H9 (cell line): ENCODE results near the gene B3GNT2. TPM values are rescaled to one million over a fixed set of nuclear protein-coding genes. Genes with fewer than 3 reads are reported as not detected.

Experiments
- DNase-seq: peaks from one replicate; pipeline ENCODE4 v3.0.0-alpha.2; 2017
- H2AFZ ChIP-seq: one replicate; pipeline ENCODE4 v1.6.1; 2013; ENCODE audit warnings: mild to moderate bottlenecking, low read length, control low read depth, moderate library complexity
- H2AK5ac ChIP-seq: 2 replicates; pipeline ENCODE4 v1.6.1; 2013; ENCODE audit warnings: low read length, control low read depth, mixed read lengths; ENCODE audit not compliant: insufficient read length
- H2BK120ac ChIP-seq: one replicate; pipeline ENCODE4 v1.6.1; 2013; ENCODE audit warnings: low read depth, mild to moderate bottlenecking, low read length, control low read depth, inconsistent platforms; ENCODE audit not compliant: poor library complexity, severe bottlenecking
- H2BK12ac ChIP-seq: 2 replicates; pipeline ENCODE4 v1.6.1; 2013; ENCODE audit warnings: low read length, control low read depth, mixed read lengths, low read depth; ENCODE audit not compliant: insufficient read length
- H2BK15ac ChIP-seq: 2 replicates; pipeline ENCODE4 v1.6.1; 2013; ENCODE audit warnings: low read depth, low read length, control low read depth
- H2BK20ac ChIP-seq: one replicate; pipeline ENCODE4 v1.6.1; 2013; ENCODE audit warnings: low read depth, mild to moderate bottlenecking, low read length, control low read depth, inconsistent platforms; ENCODE audit not compliant: poor library complexity, severe bottlenecking
- H2BK5ac ChIP-seq: 2 replicates; pipeline ENCODE4 v1.6.1; 2013; ENCODE audit warnings: low read length, control low read depth, mixed read lengths; ENCODE audit not compliant: insufficient read length
- H3K14ac ChIP-seq: 2 replicates; pipeline ENCODE4 v1.6.1; 2013; ENCODE audit warnings: low read length, control low read depth; ENCODE audit not compliant: insufficient read depth
- H3K18ac ChIP-seq: 2 replicates; pipeline ENCODE4 v1.6.1; 2013; ENCODE audit warnings: low read depth, mild to moderate bottlenecking, mixed read lengths, low read length, control low read depth; ENCODE audit not compliant: insufficient read length
- H3K23ac ChIP-seq: 2 replicates; pipeline ENCODE4 v1.6.1; 2013; ENCODE audit warnings: low read length, control low read depth, mixed read lengths, low read depth; ENCODE audit not compliant: insufficient read length
- H3K23me2 ChIP-seq: 2 replicates; pipeline ENCODE4 v1.6.1; 2013; ENCODE audit warnings: low read depth, mild to moderate bottlenecking, mixed read lengths, low read length, control low read depth; ENCODE audit not compliant: insufficient read length, poor library complexity, severe bottlenecking
- H3K27ac ChIP-seq: 2 replicates; pipeline ENCODE4 v1.5.1; 2013; ENCODE audit warnings: low read length, control low read depth, mixed read lengths, low read depth; ENCODE audit not compliant: insufficient read length
- H3K27me3 ChIP-seq: 2 replicates; pipeline ENCODE4 v1.6.1; 2013; ENCODE audit warnings: low read length, control low read depth, inconsistent platforms; ENCODE audit not compliant: insufficient read depth
- H3K4ac ChIP-seq: 2 replicates; pipeline ENCODE4 v1.6.1; 2013; ENCODE audit warnings: low read depth, mild to moderate bottlenecking, control low read depth, inconsistent platforms, low read length, moderate library complexity
- H3K4me1 ChIP-seq: 2 replicates; pipeline ENCODE4 v1.6.1; 2013; ENCODE audit warnings: low read length, control low read depth, inconsistent platforms; ENCODE audit not compliant: insufficient read depth
- H3K4me2 ChIP-seq: 2 replicates; pipeline ENCODE4 v1.6.1; 2013; ENCODE audit warnings: low read length, control low read depth, mixed read lengths; ENCODE audit not compliant: insufficient read length, insufficient read depth
- H3K56ac ChIP-seq: 2 replicates; pipeline ENCODE4 v1.6.1; 2013; ENCODE audit warnings: low read depth, mild to moderate bottlenecking, mixed read lengths, low read length, control low read depth; ENCODE audit not compliant: insufficient read length
- H3K79me1 ChIP-seq: 2 replicates; pipeline ENCODE4 v1.6.1; 2013; ENCODE audit warnings: low read depth, mild to moderate bottlenecking, moderate library complexity, low read length, control low read depth, inconsistent platforms; ENCODE audit not compliant: insufficient read depth, poor library complexity, severe bottlenecking
- H3K79me2 ChIP-seq: 2 replicates; pipeline ENCODE4 v1.6.1; 2013; ENCODE audit warnings: low read length, control low read depth, inconsistent platforms; ENCODE audit not compliant: insufficient read depth
- H3K9ac ChIP-seq: 2 replicates; pipeline ENCODE4 v1.6.1; 2013; ENCODE audit warnings: low read length, control low read depth, mixed read lengths; ENCODE audit not compliant: insufficient read length; ENCODE audit errors: extremely low read depth
- H3K9me3 ChIP-seq: one replicate; pipeline ENCODE4 v1.6.1; 2013; ENCODE audit warnings: low read depth, low read length, inconsistent platforms; ENCODE audit not compliant: control insufficient read depth
- H3T11ph ChIP-seq: one replicate; pipeline ENCODE4 v1.6.1; 2013; ENCODE audit warnings: mild to moderate bottlenecking, low read length, control low read depth, inconsistent platforms
- H4K20me1 ChIP-seq: one replicate; pipeline ENCODE4 v1.6.1; 2013; ENCODE audit not compliant: control insufficient read depth, insufficient read length, insufficient read depth
- H4K5ac ChIP-seq: 2 replicates; pipeline ENCODE4 v1.6.1; 2013; ENCODE audit warnings: low read depth, mild to moderate bottlenecking, mixed read lengths, low read length, control low read depth; ENCODE audit not compliant: insufficient read length
- H4K8ac ChIP-seq: replicated peaks from 2 replicates; pipeline ENCODE4 v1.6.1; 2013; ENCODE audit warnings: low read length, control low read depth, mixed read lengths, low read depth; ENCODE audit not compliant: insufficient read length
- H4K91ac ChIP-seq: 2 replicates; pipeline ENCODE4 v1.6.1; 2013; ENCODE audit warnings: low read depth, mild to moderate bottlenecking, moderate library complexity, mixed read lengths, low read length, control low read depth; ENCODE audit not compliant: insufficient read length
- H3K27ac Mint-ChIP-seq, 3 experiments: 2 replicates in 2 of 3; 3 replicates in 1 of 3; pipeline ENCODE4 v1.8.0; 2020 to 2021; ENCODE audit warnings: mixed read lengths in 3 of 3, mild to moderate bottlenecking in 1 of 3, moderate library complexity in 1 of 3
- H3K27me3 Mint-ChIP-seq: 2 replicates; pipeline ENCODE4 v1.8.0; 2021; ENCODE audit warnings: low read depth, mild to moderate bottlenecking, moderate library complexity, mixed read lengths
- H3K36me3 Mint-ChIP-seq, 3 experiments: 2 replicates in 2 of 3; 3 replicates in 1 of 3; pipeline ENCODE4 v1.8.0; 2020 to 2021; ENCODE audit warnings: low read depth in 3 of 3, mixed read lengths in 3 of 3; ENCODE audit not compliant: insufficient read depth in 1 of 3
- H3K4me1 Mint-ChIP-seq, 2 experiments: 2 replicates each; pipeline ENCODE4 v1.8.0; 2020; ENCODE audit warnings: mixed read lengths in 2 of 2
- H3K4me3 Mint-ChIP-seq, 2 experiments: 2 replicates in 1 of 2; 3 replicates in 1 of 2; pipeline ENCODE4 v1.8.0; 2020 to 2021; ENCODE audit warnings: mild to moderate bottlenecking in 2 of 2, mixed read lengths in 2 of 2, moderate library complexity in 1 of 2
- H3K9me3 Mint-ChIP-seq, 2 experiments: 2 replicates in 1 of 2; 3 replicates in 1 of 2; pipeline ENCODE4 v1.8.0; 2020; ENCODE audit warnings: mild to moderate bottlenecking in 2 of 2, mixed read lengths in 2 of 2, moderate library complexity in 1 of 2
- WGBS: extraction: QIAGEN DNeasy Blood & Tissue Kit; methylation state at CpG from one replicate; pipeline ENCODE4 v1.1.7; 2013; ENCODE audit warnings: missing lambda C conversion rate, low lambda C conversion rate, mixed read lengths; ENCODE audit not compliant: insufficient read length; ENCODE audit errors: extremely low coverage; 5-methylcytosine and 5-hydroxymethylcytosine counted together
- total RNA-seq: library from RNA; stranded (reverse); gene quantifications from 2 replicates; pipeline ENCODE4 v1.2.1, GENCODE V29; 2021
- TF ChIP-seq, protein P1 (sequence below): fragments of 200-600 bp; sonication (generic); conservative IDR thresholded peaks from 3 replicates; pipeline ENCODE4 v1.8.0; 2021; ENCODE audit warnings: antibody characterized with exemption, mild to moderate bottlenecking

B3GNT2 gene
- total RNA-seq, 1 experiment from 2014 or later = 55.3 TPM

DNA sequence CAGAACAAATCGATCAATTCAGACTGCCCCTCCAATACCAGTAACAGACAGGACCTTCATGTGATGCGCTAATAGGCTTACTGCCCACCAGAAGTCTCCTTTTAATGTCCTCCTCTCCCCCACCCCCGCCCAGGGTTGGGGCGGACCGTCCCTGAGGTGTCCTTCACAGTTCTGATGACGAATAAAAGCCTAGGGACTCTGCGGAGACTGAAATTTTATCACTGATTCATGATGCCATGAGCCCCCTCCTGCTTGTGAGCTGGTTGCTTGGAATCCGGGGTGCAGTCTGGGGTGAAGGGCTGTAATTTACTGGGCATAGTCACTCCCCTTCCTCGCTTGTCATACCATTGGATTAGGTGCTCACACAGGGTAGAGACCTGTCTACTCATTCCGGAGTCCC, 42.3 kb downstream of the B3GNT2 start:
- Histone ChIP-seq H3K27me3 (no peaks in the 10 kb centered on the region), H3K56ac (no peak overlapping the region), H3K79me1 (no peaks in the 10 kb centered on the region), H3K27ac (no peak overlapping the region), H2BK120ac (no peak overlapping the region), H3K23me2 (no peaks in the 10 kb centered on the region), H2BK20ac (no peak overlapping the region), H3K23ac (no peak overlapping the region), H3T11ph (no peak overlapping the region), H4K5ac (no peak overlapping the region), H2AFZ (no peak overlapping the region), H3K9ac (no peak overlapping the region), H4K8ac (no peak overlapping the region), H3K4me1 (no peaks in the 10 kb centered on the region), H4K91ac (no peak overlapping the region), H4K20me1 (no peaks in the 10 kb centered on the region), H3K4ac (no peak overlapping the region), H3K79me2 (no peaks in the 10 kb centered on the region), H2BK5ac (no peak overlapping the region), H2BK12ac (no peak overlapping the region), H3K14ac (no peak overlapping the region), H2BK15ac (no peak overlapping the region), H3K18ac (no peak overlapping the region), H3K4me2 (no peak overlapping the region), H2AK5ac (no peak overlapping the region), H3K9me3 (no peaks in the 10 kb centered on the region)
- DNase-seq = no peak
- WGBS = no CpG with 5 or more reads among the region's 10 CpGs
- H3K4me3 Mint-ChIP-seq = no peak overlapping the region
- H3K36me3 Mint-ChIP-seq = no peaks in the 10 kb centered on the region
- peaks cover 5 to 11% of the 10 kb centered on the region in 2 experiments for H3K4me1 Mint-ChIP-seq
- no peaks in the 10 kb centered on the region for H3K9me3 Mint-ChIP-seq
- no peak overlapping the region for H3K27ac Mint-ChIP-seq
- no peaks in the 10 kb centered on the region; the same call in 1 of the 2 replicates for H3K27me3 Mint-ChIP-seq
- TF ChIP-seq, protein P1, sequence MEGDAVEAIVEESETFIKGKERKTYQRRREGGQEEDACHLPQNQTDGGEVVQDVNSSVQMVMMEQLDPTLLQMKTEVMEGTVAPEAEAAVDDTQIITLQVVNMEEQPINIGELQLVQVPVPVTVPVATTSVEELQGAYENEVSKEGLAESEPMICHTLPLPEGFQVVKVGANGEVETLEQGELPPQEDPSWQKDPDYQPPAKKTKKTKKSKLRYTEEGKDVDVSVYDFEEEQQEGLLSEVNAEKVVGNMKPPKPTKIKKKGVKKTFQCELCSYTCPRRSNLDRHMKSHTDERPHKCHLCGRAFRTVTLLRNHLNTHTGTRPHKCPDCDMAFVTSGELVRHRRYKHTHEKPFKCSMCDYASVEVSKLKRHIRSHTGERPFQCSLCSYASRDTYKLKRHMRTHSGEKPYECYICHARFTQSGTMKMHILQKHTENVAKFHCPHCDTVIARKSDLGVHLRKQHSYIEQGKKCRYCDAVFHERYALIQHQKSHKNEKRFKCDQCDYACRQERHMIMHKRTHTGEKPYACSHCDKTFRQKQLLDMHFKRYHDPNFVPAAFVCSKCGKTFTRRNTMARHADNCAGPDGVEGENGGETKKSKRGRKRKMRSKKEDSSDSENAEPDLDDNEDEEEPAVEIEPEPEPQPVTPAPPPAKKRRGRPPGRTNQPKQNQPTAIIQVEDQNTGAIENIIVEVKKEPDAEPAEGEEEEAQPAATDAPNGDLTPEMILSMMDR = no peak
